Left forelimb (tissue), 1 donor: ENCODE results near the gene CLTC.

ENCODE experiments used
- DNase-seq: peaks from one replicate; pipeline ENCODE4 v3.0.0-alpha.2; 2018; ENCODE audit warnings: low spot score

Gene CLTC

GRCh38 chr17:59684967-59685366 lies 65.3 kb downstream of the CLTC start:
- no peak for DNase-seq

- DNase-seq = no peak
These were observed 68.3 kb downstream of the CLTC start for GRCh38 chr17:59688008-59688407.

GRCh38 chr17:59688496-59688895 lies 68.8 kb downstream of the CLTC start:
- DNase-seq = no peak

GRCh38 chr17:59693582-59693981 lies 73.9 kb downstream of the CLTC start:
- no peak for DNase-seq

GRCh38 chr17:59694344-59694743 lies 74.6 kb downstream of the CLTC start:
- no peak for DNase-seq

GRCh38 chr17:59695945-59696681 lies 76.4 kb downstream of the CLTC start:
- DNase-seq = no peak

GRCh38 chr17:59696682-59697277 lies 77.1 kb downstream of the CLTC start:
- DNase-seq = no peak

GRCh38 chr17:59698143-59698542 lies 78.4 kb downstream of the CLTC start:
- DNase-seq = no peak

GRCh38 chr17:59699218-59699617 lies 79.5 kb downstream of the CLTC start:
- no peak for DNase-seq

GRCh38 chr17:59699786-59700185 lies 80.1 kb downstream of the CLTC start:
- no peak for DNase-seq

GRCh38 chr17:59702304-59702703 lies 82.6 kb downstream of the CLTC start:
- DNase-seq = no peak

GRCh38 chr17:59707149-59707970 lies 87.7 kb downstream of the CLTC start, which contains the start of the genes PTRH2 and VMP1:
Gene PTRH2, minus strand, starts transcription at chr17:59707430. Its CDS starts 9,452 bp downstream, at chr17:59697978.
Gene VMP1, plus strand, starts transcription at chr17:59707654. Its CDS starts 23,793 bp downstream, at chr17:59731447.
- peak; percentile 98 for DNase-seq

GRCh38 chr17:59707971-59708430 lies 88.3 kb downstream of the CLTC start:
- DNase-seq = no peak

GRCh38 chr17:59711936-59712335 lies 92.2 kb downstream of the CLTC start:
- DNase-seq = no peak

- no peak for DNase-seq
These were observed 93.2 kb downstream of the CLTC start for GRCh38 chr17:59712862-59713261.

- DNase-seq = no peak
These were observed 94.6 kb downstream of the CLTC start for GRCh38 chr17:59714255-59714654.

GRCh38 chr17:59716427-59716826 lies 96.7 kb downstream of the CLTC start:
- DNase-seq = no peak

GRCh38 chr17:59719526-59719925 lies 99.8 kb downstream of the CLTC start:
- no peak for DNase-seq

- no peak for DNase-seq
These were observed 102.9 kb downstream of the CLTC start for GRCh38 chr17:59722623-59723022.

GRCh38 chr17:59723041-59723440 lies 103.3 kb downstream of the CLTC start:
- no peak for DNase-seq

- DNase-seq = no peak
These were observed 103.9 kb downstream of the CLTC start for GRCh38 chr17:59723607-59724006.

GRCh38 chr17:59725691-59726090 lies 106.0 kb downstream of the CLTC start:
- no peak for DNase-seq
